GM21526 (cell line): ENCODE data around the gene DNAH7.
"Not testable (repeated sequence)": the region's sequence is repeated elsewhere in the genome, so short reads cannot be mapped to it uniquely, and the experiment has no call there.

Source experiments
- ATAC-seq: cut with Tn5 transposase; IDR thresholded peaks from one replicate; pipeline ENCODE4 v1.9.1; 2021; ENCODE audit warnings: moderate library complexity; ENCODE audit not compliant: unreplicated experiment, low FRiP score

The DNAH7 gene

DNA sequence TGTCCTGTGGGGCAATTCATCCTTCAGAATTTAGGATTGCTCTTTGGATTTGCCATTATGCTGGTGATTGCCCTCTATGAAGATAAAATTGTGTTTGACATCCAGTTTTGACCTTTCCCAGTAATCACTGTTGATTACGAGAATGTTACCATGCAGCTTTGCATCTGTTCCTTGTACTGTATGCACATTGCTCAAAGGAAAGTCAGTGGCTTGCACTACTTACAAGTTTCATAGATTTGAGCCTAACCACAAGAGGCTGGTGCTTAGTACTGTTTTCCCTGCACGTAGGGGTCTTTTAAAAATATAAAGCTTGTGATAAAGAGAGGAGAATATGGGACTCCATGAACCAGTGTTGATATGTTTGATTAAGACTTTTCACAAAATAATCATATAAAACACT is 333.7 kb downstream of the DNAH7 start:
- ATAC-seq, result no peak

DNA sequence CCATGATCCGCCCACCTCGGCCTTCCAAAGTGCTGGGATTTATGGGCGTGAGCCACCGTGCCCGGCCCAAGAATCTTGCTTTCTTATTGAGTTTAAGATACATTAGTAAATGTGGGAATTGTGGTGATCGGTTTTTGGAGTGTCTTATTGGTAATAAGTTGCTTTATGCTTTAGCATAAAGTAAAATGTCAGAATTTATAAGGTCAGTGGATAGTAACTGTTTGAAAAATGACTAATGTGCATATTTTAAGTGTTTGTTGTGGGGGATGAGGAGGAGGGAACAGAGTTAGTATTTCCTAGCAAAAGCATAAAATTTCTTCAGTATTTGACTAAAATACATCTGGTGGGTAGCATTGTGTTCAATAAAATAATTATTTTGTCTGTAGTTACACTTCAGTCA is 334.2 kb downstream of the DNAH7 start:
- no peak for ATAC-seq

DNA sequence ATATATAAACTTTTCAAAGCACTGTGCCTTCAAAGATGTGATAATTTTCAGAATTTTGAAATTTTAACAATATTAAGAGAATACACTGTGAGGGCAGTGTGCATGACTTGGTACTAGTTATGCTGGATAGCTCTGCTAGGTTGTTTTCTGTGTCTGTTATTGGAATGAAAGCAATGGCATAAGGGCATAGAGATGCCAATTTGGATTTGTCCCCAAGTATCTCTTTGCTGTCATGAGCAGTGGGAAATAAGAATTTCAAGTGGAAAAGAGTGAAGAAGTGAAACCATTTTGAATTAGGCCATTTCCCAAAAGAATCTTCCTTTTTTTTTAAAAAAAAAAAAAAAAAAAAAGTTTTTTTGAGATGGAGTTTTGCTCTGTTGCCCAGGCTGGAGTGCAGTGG is 334.8 kb downstream of the DNAH7 start:
- no peak for ATAC-seq

DNA sequence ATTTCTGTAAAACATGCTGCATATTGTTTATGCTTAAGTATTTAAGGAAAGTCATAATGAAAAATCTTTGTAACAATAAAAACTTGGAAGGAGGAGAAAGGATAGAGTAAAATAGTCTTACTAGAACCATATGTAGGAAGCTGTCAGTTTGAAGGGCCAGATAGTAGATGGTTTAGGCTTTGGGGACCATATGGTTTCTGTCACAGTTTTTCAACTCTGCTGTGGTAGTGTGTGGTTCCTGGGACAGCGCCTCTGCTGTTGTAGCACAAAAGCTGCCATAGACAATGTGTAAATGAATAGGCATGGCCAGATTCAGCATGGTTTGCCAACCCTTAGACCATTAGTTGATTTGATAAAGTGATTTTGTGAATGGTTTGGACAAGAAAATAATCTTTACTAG is 336.1 kb downstream of the DNAH7 start:
- ATAC-seq, result no peak

DNA sequence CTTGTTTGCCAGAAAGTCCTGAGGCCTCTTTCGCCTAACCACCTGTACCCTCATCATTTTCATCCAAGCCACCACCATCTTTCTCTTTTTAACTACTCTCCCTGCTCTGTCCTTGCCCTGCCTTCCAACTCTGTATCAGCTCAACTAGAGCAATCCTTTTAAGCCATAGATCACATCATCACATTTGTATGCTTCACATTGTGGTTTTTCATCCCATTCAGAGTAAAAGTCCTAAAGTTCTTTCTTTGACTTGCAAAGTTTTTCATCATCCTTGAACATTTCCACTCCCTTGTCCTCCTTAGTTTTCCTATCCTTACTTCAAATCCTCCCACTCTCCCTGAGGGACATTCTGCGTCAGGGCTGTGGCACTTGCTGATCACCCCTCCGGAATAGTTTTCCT is 337.7 kb downstream of the DNAH7 start:
- no peak for ATAC-seq

DNA sequence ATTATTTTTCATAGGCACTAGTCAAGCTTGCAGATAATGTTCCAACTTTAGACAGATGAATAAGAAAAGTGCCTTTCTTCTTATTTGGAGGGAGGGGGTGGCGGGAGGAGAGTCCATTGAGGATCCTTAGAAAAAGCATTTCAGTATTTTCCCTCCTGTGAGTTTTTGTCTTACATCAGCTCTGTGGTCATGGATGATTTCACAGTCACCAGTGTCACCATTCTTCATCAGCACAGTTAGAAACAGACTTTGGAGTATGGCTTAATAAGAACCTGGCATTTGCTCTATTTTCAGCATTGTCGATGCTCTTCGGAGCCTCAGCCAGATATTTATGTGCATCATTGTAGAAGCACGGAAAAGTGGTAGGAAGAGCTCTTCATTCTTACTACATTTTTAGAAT is 341.5 kb downstream of the DNAH7 start:
- no peak for ATAC-seq

DNA sequence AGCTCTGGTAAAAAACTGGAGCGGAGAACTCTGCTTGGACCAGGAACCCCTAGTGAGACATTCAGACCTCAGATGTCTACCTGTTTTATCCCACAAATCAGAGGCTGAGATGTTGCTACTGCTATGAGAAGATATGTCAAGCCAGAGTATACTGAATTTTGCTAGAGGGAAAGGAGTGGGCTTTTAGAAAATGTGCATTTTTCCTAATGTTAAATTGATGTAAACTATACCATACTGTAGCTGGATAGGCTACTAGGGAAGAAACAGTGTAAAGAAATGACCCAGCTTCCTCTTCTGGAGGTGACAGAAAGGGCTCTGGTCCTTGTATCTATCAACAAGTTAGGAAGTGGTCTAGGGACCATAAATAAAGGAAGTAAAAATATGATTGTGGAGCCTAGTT is 346.6 kb downstream of the DNAH7 start:
- ATAC-seq, result no peak

DNA sequence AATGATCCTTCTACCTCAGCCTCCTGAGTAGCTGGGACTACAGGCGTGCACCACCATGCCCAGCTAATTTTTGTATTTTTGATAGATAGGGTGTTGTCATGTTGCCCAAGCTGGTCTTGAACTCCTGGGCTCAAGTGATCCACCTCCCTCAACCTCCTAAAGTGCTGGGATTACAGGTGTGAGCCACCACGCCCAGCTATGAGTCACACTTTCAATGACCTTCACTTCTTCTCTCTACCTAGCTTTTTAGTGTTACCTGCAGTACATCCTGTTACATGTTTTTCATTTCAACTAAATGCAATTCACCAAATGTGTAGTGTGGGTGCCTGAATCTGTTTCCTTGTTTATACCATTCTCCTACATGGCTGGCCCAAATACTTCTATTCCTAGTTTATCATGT is 347.6 kb downstream of the DNAH7 start:
- no peak for ATAC-seq

DNA sequence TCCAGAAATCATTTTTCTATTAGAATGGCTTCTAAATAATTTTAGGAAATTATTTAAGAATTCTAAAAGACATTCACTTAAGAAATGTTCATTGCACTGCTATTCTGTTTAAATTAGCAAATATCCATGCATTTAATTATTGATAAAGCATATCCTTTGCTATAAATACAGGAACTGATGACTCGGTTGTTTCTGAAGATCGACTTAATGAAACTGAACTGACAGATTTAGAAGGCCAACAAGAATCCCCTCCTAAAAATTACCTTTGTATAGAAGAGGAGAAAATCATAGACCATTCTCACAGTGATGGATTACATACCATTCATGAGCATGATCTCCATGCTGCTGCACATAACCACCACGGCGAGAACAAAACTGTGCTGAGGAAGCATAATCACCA is 352.2 kb downstream of the DNAH7 start:
- ATAC-seq, result no peak

DNA sequence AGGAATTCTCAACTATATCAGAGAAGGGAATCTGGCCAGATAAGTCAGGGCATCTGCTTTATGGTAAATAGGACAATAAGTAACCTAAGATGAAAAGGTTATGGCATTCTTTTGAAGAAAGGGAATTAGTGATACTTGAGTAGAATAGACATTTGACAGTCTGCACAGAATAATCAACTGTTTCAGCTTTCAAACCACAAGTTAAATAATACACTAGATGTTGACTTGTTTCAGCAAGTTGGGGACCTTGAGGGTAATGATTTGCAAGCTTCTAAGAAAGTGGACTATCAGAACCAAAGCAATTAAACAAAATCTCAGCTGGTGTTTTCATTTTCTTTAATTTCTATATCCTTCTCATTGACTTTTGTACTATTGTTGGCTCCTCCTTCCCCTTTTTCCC is 357.2 kb downstream of the DNAH7 start:
- no peak for ATAC-seq

DNA sequence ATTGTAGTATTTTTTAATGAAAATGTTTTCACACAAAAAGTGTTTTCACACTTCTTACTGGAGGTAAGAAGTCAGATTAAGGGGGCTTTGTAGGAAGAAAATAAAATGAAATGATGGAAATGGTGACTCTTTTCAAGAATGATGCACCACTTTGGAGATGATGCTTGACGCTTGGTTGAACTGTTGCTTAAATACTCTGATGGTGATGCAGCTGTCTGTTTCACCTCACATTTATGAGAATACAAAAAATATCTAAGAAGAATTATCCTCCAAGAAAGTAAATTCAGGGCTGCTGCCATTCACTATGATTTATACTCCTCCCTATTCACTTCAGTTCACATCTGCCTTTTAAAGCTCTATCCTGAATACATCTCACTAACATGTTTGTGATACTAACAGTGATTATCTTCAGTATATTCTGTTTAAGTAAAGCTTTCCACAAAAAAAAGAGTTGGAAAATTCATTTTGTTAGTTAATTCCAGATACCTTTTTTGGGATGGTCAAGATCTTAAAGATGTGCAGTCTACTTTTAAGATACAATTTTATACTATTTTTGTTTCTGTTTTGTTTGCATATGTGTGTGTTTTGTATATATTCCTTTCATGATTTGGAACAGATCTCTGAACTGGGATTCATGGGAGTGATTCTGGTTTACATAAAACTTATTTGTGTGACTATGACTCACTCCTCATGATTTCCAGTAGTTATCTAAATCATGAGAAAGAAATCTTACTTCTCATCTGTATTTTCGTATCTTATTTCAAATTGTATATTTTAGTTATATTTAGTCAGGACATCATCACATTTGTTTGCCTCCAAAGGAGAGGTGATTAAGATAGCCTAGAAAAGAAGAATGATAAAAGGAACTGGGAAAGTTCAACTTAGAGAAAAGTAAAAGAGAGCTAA is 358.5 kb downstream of the DNAH7 start:
- ATAC-seq, result no peak

DNA sequence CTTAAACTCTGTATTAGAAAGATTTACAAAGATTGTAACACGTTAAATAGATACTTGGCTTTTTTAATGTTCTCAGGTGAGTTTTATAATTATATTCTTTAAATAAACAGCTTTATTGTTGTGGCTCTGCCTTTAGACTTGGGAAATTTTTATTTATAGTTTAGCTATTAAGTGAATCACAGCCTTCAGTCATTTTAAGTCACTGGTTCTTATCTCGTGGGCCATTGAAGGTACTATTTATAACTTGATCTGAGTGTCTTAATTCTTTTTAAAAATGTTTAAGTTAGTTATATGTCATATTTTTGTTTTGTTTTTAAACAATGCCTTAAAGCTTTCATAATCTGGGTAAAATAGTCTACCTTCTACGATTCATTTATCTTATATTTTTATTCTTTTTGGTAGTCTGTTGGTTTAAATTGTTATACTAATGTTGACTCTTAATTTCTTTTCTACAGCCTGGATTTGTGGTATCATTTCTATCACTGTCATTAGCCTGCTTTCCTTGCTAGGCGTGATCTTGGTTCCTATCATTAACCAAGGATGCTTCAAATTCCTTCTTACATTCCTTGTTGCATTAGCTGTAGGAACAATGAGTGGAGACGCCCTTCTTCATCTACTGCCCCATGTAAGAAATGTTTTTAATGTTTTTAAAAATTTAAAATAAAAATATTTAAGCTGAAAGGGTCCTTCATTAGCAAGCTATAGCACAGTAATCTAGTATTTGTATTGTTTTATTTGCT is 362.3 kb downstream of the DNAH7 start:
- ATAC-seq, result no peak

DNA sequence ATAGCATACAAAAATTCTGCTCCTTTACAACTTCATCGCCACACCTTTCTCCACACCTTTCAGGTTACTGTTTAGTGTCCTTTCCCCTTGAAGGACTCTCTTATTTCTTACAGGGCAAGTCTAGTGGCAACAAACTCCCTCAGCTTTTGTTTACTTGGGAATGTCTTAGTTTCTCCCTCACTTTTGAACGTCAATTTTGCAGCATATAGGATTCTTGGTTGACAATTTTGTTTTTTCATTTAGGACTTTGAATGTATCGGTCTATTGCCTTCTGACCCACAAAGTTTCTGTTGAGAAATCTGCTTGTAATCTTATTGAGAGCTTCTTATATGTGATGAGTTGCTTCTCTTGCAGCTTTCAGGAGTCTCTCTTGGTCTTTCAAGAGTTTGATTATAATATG is 368.2 kb downstream of the DNAH7 start:
- no peak for ATAC-seq

DNA sequence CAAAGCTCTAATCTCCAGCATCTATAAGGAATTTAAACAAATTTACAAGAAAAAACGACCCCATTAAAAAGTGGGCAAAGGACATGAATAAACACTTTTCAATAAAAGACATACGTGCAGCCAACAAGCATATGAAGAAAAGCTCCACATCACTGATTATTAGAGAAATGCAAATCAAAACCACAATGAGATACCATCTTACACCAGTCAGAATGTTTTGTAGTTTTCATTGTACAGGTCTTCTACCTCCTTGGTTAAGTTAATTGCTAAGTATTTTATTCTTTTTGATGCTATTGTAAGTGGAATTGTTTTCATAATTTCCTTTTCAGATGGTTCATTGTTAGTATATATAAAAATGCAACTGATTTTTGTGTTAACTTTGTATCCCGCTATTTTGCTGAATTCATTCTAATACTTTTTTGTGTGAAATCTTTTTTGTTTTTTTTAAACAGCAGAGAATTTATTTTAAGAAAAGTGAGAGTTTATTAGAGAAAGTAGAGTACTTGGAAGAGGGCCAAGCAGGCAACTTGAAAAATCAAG is 370.9 kb downstream of the DNAH7 start:
- no peak for ATAC-seq

DNA sequence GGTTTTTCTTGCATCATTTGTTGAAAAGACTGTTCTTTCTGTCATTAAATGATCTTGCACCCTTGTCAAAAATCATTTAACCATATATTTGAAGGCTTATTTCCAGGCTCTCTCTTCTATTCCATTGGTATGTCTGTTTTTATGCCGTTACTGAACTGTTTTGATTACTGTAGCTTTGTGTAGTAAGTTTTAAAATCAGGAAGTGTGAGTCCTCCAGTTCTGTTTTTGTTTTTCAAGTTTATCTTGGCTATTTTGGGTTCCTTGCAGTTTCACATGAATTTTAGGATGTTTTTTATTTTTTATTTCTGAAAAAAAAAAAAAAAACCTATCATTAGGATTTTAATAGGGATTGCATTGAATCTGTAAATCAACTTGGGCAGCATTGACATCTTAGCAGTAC is 372.6 kb downstream of the DNAH7 start:
- no peak for ATAC-seq

DNA sequence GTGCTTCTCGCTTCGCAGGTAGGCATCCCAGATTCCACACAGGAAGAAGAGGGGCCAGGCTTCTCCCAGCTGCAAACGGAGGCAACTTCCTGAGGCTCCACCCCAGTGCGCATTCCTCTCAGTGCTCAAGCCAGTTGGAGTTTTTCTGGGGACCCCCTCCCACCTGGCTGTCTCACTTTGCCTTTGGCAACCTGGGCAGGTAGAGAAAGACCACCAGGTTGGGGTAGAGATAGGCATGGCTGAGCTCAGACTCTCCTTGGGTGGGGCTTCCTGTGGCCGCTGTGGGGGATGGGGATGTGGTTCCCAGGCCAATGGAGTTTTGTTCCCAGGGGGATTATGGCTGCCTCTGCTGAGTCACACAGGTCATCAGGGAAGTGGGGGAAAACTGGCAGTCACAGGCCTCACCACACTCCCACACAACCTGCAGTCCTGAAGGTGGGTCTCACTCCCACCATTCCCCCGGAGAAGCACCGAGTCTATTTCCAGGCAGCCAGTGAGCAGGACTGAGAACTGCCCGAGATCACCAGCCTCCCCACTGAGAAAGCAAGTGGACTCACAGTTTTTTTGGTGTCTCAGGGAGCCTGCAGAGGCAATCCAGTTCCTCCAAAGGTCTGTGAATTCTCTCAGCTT is 373.5 kb downstream of the DNAH7 start:
- no peak for ATAC-seq

DNA sequence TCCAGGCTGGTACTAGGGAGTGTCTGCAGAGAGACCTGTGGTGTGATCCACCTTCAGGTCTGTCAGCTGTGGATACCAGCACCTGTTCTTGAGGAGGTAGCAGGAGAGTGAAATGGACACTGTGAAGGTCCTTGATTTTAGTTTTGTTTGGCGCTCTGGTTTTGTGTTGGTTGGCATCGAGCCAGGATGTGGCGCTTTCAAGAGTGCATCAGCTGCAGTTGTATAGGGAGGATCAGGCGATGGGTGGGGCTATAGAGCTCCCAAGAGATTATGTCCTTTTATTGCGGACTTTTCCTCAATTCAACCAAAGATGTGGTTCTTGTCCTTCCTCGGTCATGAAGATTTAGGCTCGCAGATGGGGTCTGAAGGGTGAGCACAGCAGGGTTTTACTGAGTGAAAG is 374.1 kb downstream of the DNAH7 start:
- no peak for ATAC-seq

DNA sequence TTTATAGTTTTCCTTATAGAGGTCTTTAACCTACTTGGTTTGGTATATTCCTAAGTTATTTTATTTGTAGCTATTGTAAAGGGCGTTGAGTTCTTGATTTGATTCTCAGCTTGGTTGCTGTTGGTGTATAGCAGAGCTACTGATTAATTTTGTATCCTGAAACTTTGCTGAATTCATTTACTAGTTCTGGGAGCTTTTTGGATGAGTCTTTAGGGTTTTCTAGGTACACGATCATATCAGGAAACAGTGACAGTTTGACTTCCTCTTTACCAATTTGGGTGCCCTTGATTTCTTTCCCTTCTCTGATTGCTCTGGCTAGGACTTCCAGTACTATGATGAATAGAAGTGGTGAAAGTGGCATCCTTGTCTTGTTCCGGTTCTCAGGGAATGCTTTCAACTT is 376.1 kb downstream of the DNAH7 start:
- ATAC-seq, result not testable (repeated sequence)
